Activated naive CD4-positive, alpha-beta T cell treated with anti-CD3 and anti-CD28 coated beads for 36 hours (primary cell): ENCODE data around the gene SLC25A34. TPM values are rescaled to one million over a fixed set of nuclear protein-coding genes. Genes with fewer than 3 reads are reported as not detected.
"Not testable (repeated sequence)": the region's sequence is repeated elsewhere in the genome, so short reads cannot be mapped to it uniquely, and the experiment has no call there.

ENCODE experiments used
- CTCF ChIA-PET: fragments of 350-600 bp; sonication (Branson Sonifier 250); formaldehyde crosslinking; loops from one replicate; lab custom pipeline; 2021; ENCODE audit warnings: antibody characterized with exemption; lab: Charles Lee
- DNase-seq: peaks from one replicate; pipeline ENCODE4 v3.0.0-alpha.2; 2020
- H3K27ac Mint-ChIP-seq: one replicate; pipeline ENCODE4 v1.8.0; 2021; ENCODE audit warnings: mild to moderate bottlenecking, mixed read lengths
- H3K27me3 Mint-ChIP-seq: one replicate; pipeline ENCODE4 v1.8.0; 2021; ENCODE audit warnings: low read depth, mixed read lengths
- H3K36me3 Mint-ChIP-seq: one replicate; pipeline ENCODE4 v1.8.0; 2021; ENCODE audit warnings: low read depth, mixed read lengths
- H3K4me1 Mint-ChIP-seq: one replicate; pipeline ENCODE4 v1.8.0; 2021; ENCODE audit warnings: low read depth, mixed read lengths
- H3K4me3 Mint-ChIP-seq: one replicate; pipeline ENCODE4 v1.8.0; 2021; ENCODE audit warnings: mild to moderate bottlenecking, moderate library complexity, mixed read lengths
- H3K9me3 Mint-ChIP-seq: one replicate; pipeline ENCODE4 v1.8.0; 2021; ENCODE audit warnings: mixed read lengths
- intact Hi-C: fragments of 100-400 bp; cut with micrococcal nuclease; formaldehyde crosslinking; loops from one replicate; pipeline ENCODE4 v1.15.1; 2023
- total RNA-seq, 2 experiments: library from RNA; stranded (reverse); gene quantifications; one replicate each; pipeline ENCODE4 v1.2.3, GENCODE V29; 2021

SLC25A34 gene
- under 1 TPM; 0.43 to 0.74 TPM for total RNA-seq

- DNase-seq: no peak
- no peaks in the 10 kb centered on the region for H3K27me3 Mint-ChIP-seq
- CTCF ChIA-PET: no interaction called here
- intact Hi-C loops: no loop called here
- H3K4me3 Mint-ChIP-seq: no peak within 1 kb of the TSS
- no peak within 1 kb of the TSS for H3K27ac Mint-ChIP-seq
- H3K9me3 Mint-ChIP-seq: no peaks in the 10 kb centered on the region
- H3K36me3 Mint-ChIP-seq: peaks cover 2% of the 10 kb centered on the region
- H3K4me1 Mint-ChIP-seq: peaks cover under 1% of the 10 kb centered on the region
Observed at GRCh38 chr1:15736038-15736891, at the start of gene SLC25A34. Gene SLC25A34, plus strand, starts transcription at chr1:15736258. Its CDS starts 228 bp downstream, at chr1:15736486.

GRCh38 chr1:15687446-15687845 is 48.6 kb upstream of the SLC25A34 start:
- H3K4me3 Mint-ChIP-seq: no peak overlapping the region
- peaks cover 38% of the 10 kb centered on the region for H3K4me1 Mint-ChIP-seq
- CTCF ChIA-PET: no interaction called here
- H3K27me3 Mint-ChIP-seq: no peaks in the 10 kb centered on the region
- peak overlapping the region; percentile 54 for H3K27ac Mint-ChIP-seq
- DNase-seq: no peak
- H3K9me3 Mint-ChIP-seq: peaks cover 3% of the 10 kb centered on the region
- intact Hi-C loops: no loop called here
- peaks cover 12% of the 10 kb centered on the region for H3K36me3 Mint-ChIP-seq

- H3K4me3 Mint-ChIP-seq: no peak overlapping the region
- intact Hi-C loops: no loop called here
- peaks cover 3% of the 10 kb centered on the region for H3K9me3 Mint-ChIP-seq
- no peak for DNase-seq
- H3K4me1 Mint-ChIP-seq: peaks cover 43% of the 10 kb centered on the region
- H3K36me3 Mint-ChIP-seq: peaks cover 16% of the 10 kb centered on the region
- H3K27me3 Mint-ChIP-seq: no peaks in the 10 kb centered on the region
- no peak overlapping the region for H3K27ac Mint-ChIP-seq
- CTCF ChIA-PET: no interaction called here
Observed at GRCh38 chr1:15690317-15690716, 45.7 kb upstream of the SLC25A34 start.

- H3K27me3 Mint-ChIP-seq: no peaks in the 10 kb centered on the region
- peaks cover 13% of the 10 kb centered on the region for H3K36me3 Mint-ChIP-seq
- DNase-seq: no peak
- intact Hi-C loops: no loop called here
- CTCF ChIA-PET: no interaction called here
- peaks cover 3% of the 10 kb centered on the region for H3K9me3 Mint-ChIP-seq
- H3K4me3 Mint-ChIP-seq: no peak overlapping the region
- no peak overlapping the region for H3K27ac Mint-ChIP-seq
- peaks cover 36% of the 10 kb centered on the region for H3K4me1 Mint-ChIP-seq
Observed at GRCh38 chr1:15691434-15692032, 44.5 kb upstream of the SLC25A34 start.

GRCh38 chr1:15692121-15692682 is 43.9 kb upstream of the SLC25A34 start:
- peak overlapping the region; percentile 25 for H3K27ac Mint-ChIP-seq
- no peaks in the 10 kb centered on the region for H3K27me3 Mint-ChIP-seq
- DNase-seq: no peak
- intact Hi-C loops: no loop called here
- peaks cover 38% of the 10 kb centered on the region for H3K4me1 Mint-ChIP-seq
- CTCF ChIA-PET: no interaction called here
- H3K36me3 Mint-ChIP-seq: peaks cover 13% of the 10 kb centered on the region
- H3K4me3 Mint-ChIP-seq: no peak overlapping the region
- peaks cover 3% of the 10 kb centered on the region for H3K9me3 Mint-ChIP-seq

GRCh38 chr1:15693371-15693770 is 42.7 kb upstream of the SLC25A34 start:
- CTCF ChIA-PET: no interaction called here
- H3K4me3 Mint-ChIP-seq: no peak overlapping the region
- intact Hi-C loops: no loop called here
- H3K27me3 Mint-ChIP-seq: no peaks in the 10 kb centered on the region
- H3K9me3 Mint-ChIP-seq: no peaks in the 10 kb centered on the region
- H3K4me1 Mint-ChIP-seq: peaks cover 36% of the 10 kb centered on the region
- peak overlapping the region; percentile 50 for H3K27ac Mint-ChIP-seq
- peaks cover 9% of the 10 kb centered on the region for H3K36me3 Mint-ChIP-seq
- no peak for DNase-seq

GRCh38 chr1:15696956-15697521 is 39.0 kb upstream of the SLC25A34 start:
- Mint-ChIP-seq H3K27ac (peak overlapping the region; percentile 95), H3K9me3 (no peaks in the 10 kb centered on the region), H3K4me3 (peak overlapping the region; percentile 77), H3K27me3 (no peaks in the 10 kb centered on the region), H3K36me3 (peaks cover 11% of the 10 kb centered on the region), H3K4me1 (peaks cover 40% of the 10 kb centered on the region)
- CTCF ChIA-PET: interaction anchor here (0.8 to 1.7 kb wide), 8 partner anchors 11 to 118 kb away, joined by 3 to 6 read pairs (median 3); partner anchors contain the start of gene TMEM82
- intact Hi-C loops: loop anchor here (1.0 to 5.0 kb wide), 5 partner anchors 12 to 170 kb away; partner anchors contain the start of gene DNAJC16
- peak; percentile 79 for DNase-seq

- H3K9me3 Mint-ChIP-seq: no peaks in the 10 kb centered on the region
- CTCF ChIA-PET: interaction anchor here (0.9 to 1.7 kb wide), 3 partner anchors 40 to 65 kb away, joined by 3 to 6 read pairs (median 4); partner anchors contain the start of gene TMEM82
- H3K4me3 Mint-ChIP-seq: no peak overlapping the region
- peaks cover 11% of the 10 kb centered on the region for H3K36me3 Mint-ChIP-seq
- intact Hi-C loops: loop anchor here (5.0 kb wide), 2 partner anchors 121 to 171 kb away; partner anchors contain the start of gene DNAJC16
- peak overlapping the region; percentile 50 for H3K27ac Mint-ChIP-seq
- H3K4me1 Mint-ChIP-seq: peaks cover 38% of the 10 kb centered on the region
- DNase-seq: no peak
- no peaks in the 10 kb centered on the region for H3K27me3 Mint-ChIP-seq
Observed at GRCh38 chr1:15698201-15698600, 37.9 kb upstream of the SLC25A34 start.

GRCh38 chr1:15699321-15699720 is 36.7 kb upstream of the SLC25A34 start:
- H3K9me3 Mint-ChIP-seq, CTCF ChIA-PET, DNase-seq, H3K4me3 Mint-ChIP-seq, H3K27me3 Mint-ChIP-seq: not testable (repeated sequence)
- peaks cover 10% of the 10 kb centered on the region for H3K36me3 Mint-ChIP-seq
- H3K4me1 Mint-ChIP-seq: peaks cover 36% of the 10 kb centered on the region
- intact Hi-C loops: loop anchor here (5.0 kb wide), 2 partner anchors 122 to 172 kb away; partner anchors contain the start of gene DNAJC16
- H3K27ac Mint-ChIP-seq: peak overlapping the region; percentile 50

- DNase-seq: no peak
- no peak overlapping the region for H3K27ac Mint-ChIP-seq
- H3K9me3 Mint-ChIP-seq: no peaks in the 10 kb centered on the region
- peaks cover 11% of the 10 kb centered on the region for H3K36me3 Mint-ChIP-seq
- CTCF ChIA-PET: no interaction called here
- no peaks in the 10 kb centered on the region for H3K27me3 Mint-ChIP-seq
- H3K4me1 Mint-ChIP-seq: peaks cover 36% of the 10 kb centered on the region
- intact Hi-C loops: no loop called here
- H3K4me3 Mint-ChIP-seq: no peak overlapping the region
Observed at GRCh38 chr1:15700508-15700907, 35.5 kb upstream of the SLC25A34 start.

- CTCF ChIA-PET: no interaction called here
- intact Hi-C loops: no loop called here
- no peak overlapping the region for H3K4me3 Mint-ChIP-seq
- no peak for DNase-seq
- H3K27me3 Mint-ChIP-seq: no peaks in the 10 kb centered on the region
- H3K27ac Mint-ChIP-seq: no peak overlapping the region
- no peaks in the 10 kb centered on the region for H3K9me3 Mint-ChIP-seq
- peaks cover 35% of the 10 kb centered on the region for H3K4me1 Mint-ChIP-seq
- H3K36me3 Mint-ChIP-seq: peaks cover 12% of the 10 kb centered on the region
Observed at GRCh38 chr1:15701784-15702183, 34.3 kb upstream of the SLC25A34 start.
